Heart left ventricle (tissue), 13 donors: ENCODE measurements around the gene C14orf132.
"Not testable (repeated sequence)": the region's sequence is repeated elsewhere in the genome, so short reads cannot be mapped to it uniquely, and the experiment has no call there.

Source experiments
- CTCF ChIP-seq, 12 donors: fragments of 200-600 bp; sonication (generic) in 4 of 12; IDR thresholded peaks; one replicate each; pipeline versions ENCODE4 v1.5.0 to v1.8.0; 2018 to 2022; ENCODE audit warnings: antibody characterized with exemption in 12 of 12, mild to moderate bottlenecking in 5 of 12
- POLR2A ChIP-seq, 2 donors: fragments of 450-650 bp; IDR thresholded peaks; one replicate each; pipeline ENCODE4 v1.6.1; 2017; ENCODE audit warnings: antibody characterized with exemption in 2 of 2, mild to moderate bottlenecking in 2 of 2, moderate library complexity in 2 of 2
- donor health status: ischemic (EF 13 %, LVEDD 7.1; RV severe dilation, severe dysfunction).
- donor health status: DM: no; HTN: yes; CAD: no.
- donor health status: DM: no; HTN: no; CAD: no.
- donor health status: ischemic (EF 25% LVEDD 6.9; RV normal size, moderate dysfunction).
- donor health status: ischemic (EF 25% LVEDD 5.7; RV mildly dilated, moderate dysfunction).
- donor health status: ischemic (EF 35%, LVEDD 5.7; RV mildly dilated, moderate dysfunction).
- donor health status: nonischemic (EF 11% LVEDD 7.7; RV severe dilation, severe dysfunction).
- donor health status: DM: yes; HTN: yes; CAD: no.
- donor health status: PGD.
- donor health status: ischemic (EF 29% LVEDD 5.4; RV normal size, mild dysfunction).
- donor health status: nonischemic (EF 23%, LVEDD 6.1; RV moderate dilation, normal function).

GRCh38 chr14:96012757-96013156 is 26.4 kb upstream of the C14orf132 start:
- TF ChIP-seq POLR2A, CTCF (IDR thresholded peaks at IDR 0.05): not testable (repeated sequence)
